ENCODE results near the gene TACC2.

Gene TACC2

DNA sequence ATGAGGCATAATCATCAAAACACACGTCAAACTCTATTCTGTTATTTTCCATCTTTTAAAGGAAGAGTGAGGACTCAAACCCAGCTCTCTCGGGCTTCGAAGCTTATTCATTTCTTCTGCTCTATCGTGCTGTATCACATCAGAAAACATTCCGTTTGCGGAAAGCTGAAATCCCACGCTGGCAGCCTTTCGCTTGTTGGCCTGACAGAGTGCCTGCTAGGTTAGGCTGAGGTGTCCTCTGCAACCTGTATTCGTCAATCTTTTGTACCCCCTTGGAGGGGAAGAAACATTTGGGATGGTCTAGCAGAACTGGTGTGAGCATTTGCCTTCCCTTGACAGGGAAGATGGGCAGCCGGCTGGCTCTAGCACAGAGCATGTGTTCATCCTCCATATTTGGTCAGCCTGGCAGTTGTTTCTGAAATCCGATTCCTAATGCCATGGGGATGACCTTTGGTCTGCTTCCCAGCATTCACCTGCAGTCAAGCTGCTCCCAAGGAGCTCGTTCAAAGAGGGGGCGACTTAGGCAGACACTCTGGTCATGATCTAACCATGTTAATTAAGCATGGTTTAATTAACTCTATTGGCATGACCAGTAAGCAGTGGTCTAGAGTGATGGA is 55.2 kb downstream of the TACC2 start:
- Histone ChIP-seq H3K36me3 (ENCODE audit: low read length) (no peaks in the 10 kb centered on the region), H3K9me2 (replicated peaks; ENCODE audit: insufficient read depth, low read length) (no peaks in the 10 kb centered on the region), H3F3A (ENCODE audit: insufficient read depth) (no peaks in the 10 kb centered on the region), H4K20me1 (ENCODE audit: low read depth, low read length) (no peaks in the 10 kb centered on the region), H3K27me3 (ENCODE audit: low read length) (no peaks in the 10 kb centered on the region), H3K9ac (ENCODE audit: low read length) (no peak overlapping the region), H3K9me3 (ENCODE audit: insufficient read depth, low read length) (no peaks in the 10 kb centered on the region), H3K79me2 (ENCODE audit: insufficient read depth, low read length) (no peaks in the 10 kb centered on the region), H2AFZ (ENCODE audit: low read depth, low read length, severe bottlenecking) (no peak overlapping the region), H3K4me3 (ENCODE audit: insufficient read depth, low read length, poor library complexity, severe bottlenecking) (no peak overlapping the region), H3K4me2 (ENCODE audit: low read depth, low read length, poor library complexity, severe bottlenecking) (no peak overlapping the region), H3K27ac (ENCODE audit: low read depth, low read length) (no peak overlapping the region)
- TF ChIP-seq, protein P1, sequence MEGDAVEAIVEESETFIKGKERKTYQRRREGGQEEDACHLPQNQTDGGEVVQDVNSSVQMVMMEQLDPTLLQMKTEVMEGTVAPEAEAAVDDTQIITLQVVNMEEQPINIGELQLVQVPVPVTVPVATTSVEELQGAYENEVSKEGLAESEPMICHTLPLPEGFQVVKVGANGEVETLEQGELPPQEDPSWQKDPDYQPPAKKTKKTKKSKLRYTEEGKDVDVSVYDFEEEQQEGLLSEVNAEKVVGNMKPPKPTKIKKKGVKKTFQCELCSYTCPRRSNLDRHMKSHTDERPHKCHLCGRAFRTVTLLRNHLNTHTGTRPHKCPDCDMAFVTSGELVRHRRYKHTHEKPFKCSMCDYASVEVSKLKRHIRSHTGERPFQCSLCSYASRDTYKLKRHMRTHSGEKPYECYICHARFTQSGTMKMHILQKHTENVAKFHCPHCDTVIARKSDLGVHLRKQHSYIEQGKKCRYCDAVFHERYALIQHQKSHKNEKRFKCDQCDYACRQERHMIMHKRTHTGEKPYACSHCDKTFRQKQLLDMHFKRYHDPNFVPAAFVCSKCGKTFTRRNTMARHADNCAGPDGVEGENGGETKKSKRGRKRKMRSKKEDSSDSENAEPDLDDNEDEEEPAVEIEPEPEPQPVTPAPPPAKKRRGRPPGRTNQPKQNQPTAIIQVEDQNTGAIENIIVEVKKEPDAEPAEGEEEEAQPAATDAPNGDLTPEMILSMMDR (IDR thresholded peaks at IDR 0.05; ENCODE audit: insufficient read depth, low read length, poor library complexity, severe bottlenecking): no peak

DNA sequence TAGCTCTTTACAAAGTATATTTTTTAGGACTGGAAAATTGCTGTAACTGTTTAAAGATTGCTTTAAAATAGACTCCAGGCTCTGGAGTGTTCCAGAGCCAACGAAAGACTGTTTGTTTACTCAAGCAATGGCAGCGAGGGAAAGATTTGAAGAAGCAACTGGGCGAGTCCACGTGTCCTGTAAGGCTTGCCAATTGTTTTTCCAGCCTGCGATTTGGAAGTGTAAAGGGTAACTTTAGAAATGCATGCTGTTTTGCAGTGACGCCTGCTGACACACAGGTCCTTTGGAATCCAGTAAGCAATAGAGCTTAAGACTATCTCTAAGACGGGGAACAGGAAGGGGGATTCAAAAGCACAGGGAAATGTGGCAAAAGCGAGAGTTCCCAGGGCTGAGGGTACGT is 55.8 kb downstream of the TACC2 start:
- Histone ChIP-seq H3F3A (ENCODE audit: insufficient read depth) (no peaks in the 10 kb centered on the region), H3K4me3 (ENCODE audit: insufficient read depth, low read length, poor library complexity, severe bottlenecking) (no peak overlapping the region), H4K20me1 (ENCODE audit: low read depth, low read length) (no peaks in the 10 kb centered on the region), H3K79me2 (ENCODE audit: insufficient read depth, low read length) (no peaks in the 10 kb centered on the region), H3K9ac (ENCODE audit: low read length) (no peak overlapping the region), H3K9me2 (replicated peaks; ENCODE audit: insufficient read depth, low read length) (no peaks in the 10 kb centered on the region), H3K36me3 (ENCODE audit: low read length) (no peaks in the 10 kb centered on the region), H2AFZ (ENCODE audit: low read depth, low read length, severe bottlenecking) (no peak overlapping the region), H3K27me3 (ENCODE audit: low read length) (no peaks in the 10 kb centered on the region), H3K4me2 (ENCODE audit: low read depth, low read length, poor library complexity, severe bottlenecking) (no peak overlapping the region), H3K9me3 (ENCODE audit: insufficient read depth, low read length) (no peaks in the 10 kb centered on the region), H3K27ac (ENCODE audit: low read depth, low read length) (no peak overlapping the region)
- TF ChIP-seq EZH2phosphoT487 (conservative IDR thresholded peaks at IDR 0.05; ENCODE audit: low read length): no peak
- TF ChIP-seq, protein P1 (IDR thresholded peaks at IDR 0.05; ENCODE audit: insufficient read depth, low read length, poor library complexity, severe bottlenecking): no peak

DNA sequence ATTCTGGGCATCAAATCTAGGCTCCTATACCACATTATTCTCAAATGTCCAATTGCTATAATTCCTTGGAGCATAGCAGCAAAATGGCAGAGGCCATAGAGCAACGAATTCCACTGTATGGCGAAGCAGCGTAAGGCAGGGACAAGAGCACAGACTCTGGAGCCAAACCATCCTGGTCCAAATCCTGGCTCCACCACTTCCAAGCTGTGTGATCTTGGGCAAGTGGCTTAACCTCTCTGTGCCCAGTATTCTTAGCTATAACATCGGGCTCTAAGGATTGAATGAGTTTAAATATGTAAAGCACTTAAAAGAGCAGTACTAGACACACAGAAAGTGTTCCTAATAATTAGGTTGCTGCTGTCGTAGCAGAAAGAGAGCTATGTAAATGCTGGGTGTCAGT is 56.2 kb downstream of the TACC2 start:
- Histone ChIP-seq H3K36me3 (ENCODE audit: low read length) (no peaks in the 10 kb centered on the region), H3K4me3 (ENCODE audit: insufficient read depth, low read length, poor library complexity, severe bottlenecking) (no peak overlapping the region), H3K4me2 (ENCODE audit: low read depth, low read length, poor library complexity, severe bottlenecking) (no peak overlapping the region), H3K9me3 (ENCODE audit: insufficient read depth, low read length) (no peaks in the 10 kb centered on the region), H3K9me2 (replicated peaks; ENCODE audit: insufficient read depth, low read length) (no peaks in the 10 kb centered on the region), H2AFZ (ENCODE audit: low read depth, low read length, severe bottlenecking) (no peak overlapping the region), H3K79me2 (ENCODE audit: insufficient read depth, low read length) (no peaks in the 10 kb centered on the region), H3F3A (ENCODE audit: insufficient read depth) (no peaks in the 10 kb centered on the region), H4K20me1 (ENCODE audit: low read depth, low read length) (no peaks in the 10 kb centered on the region), H3K9ac (ENCODE audit: low read length) (no peak overlapping the region), H3K27me3 (ENCODE audit: low read length) (no peaks in the 10 kb centered on the region), H3K27ac (ENCODE audit: low read depth, low read length) (no peak overlapping the region)
- TF ChIP-seq, protein P1 (IDR thresholded peaks at IDR 0.05; ENCODE audit: insufficient read depth, low read length, poor library complexity, severe bottlenecking): no peak
- no peak for TF ChIP-seq EZH2phosphoT487 (conservative IDR thresholded peaks at IDR 0.05; ENCODE audit: low read length)
